Hindlimb muscle (tissue), 1 donor: ENCODE data around the gene AGXT. TPM values are rescaled to one million over a fixed set of nuclear protein-coding genes. Genes with fewer than 3 reads are reported as not detected.

Source experiments
- DNase-seq: peaks from one replicate; pipeline ENCODE4 v3.0.0-alpha.2; 2013
- polyA plus RNA-seq: library from polyadenylated mRNA; unstranded; fragments of 120-200 nt; gene quantifications from one replicate; pipeline ENCODE4 v1.2.1, GENCODE V29; 2013; ENCODE audit not compliant: insufficient read length

The AGXT gene
- polyA plus RNA-seq, 1 donor: not detected

GRCh38 chr2:240899468-240899865 lies 30.8 kb downstream of the AGXT start:
- no peak for DNase-seq

DNA sequence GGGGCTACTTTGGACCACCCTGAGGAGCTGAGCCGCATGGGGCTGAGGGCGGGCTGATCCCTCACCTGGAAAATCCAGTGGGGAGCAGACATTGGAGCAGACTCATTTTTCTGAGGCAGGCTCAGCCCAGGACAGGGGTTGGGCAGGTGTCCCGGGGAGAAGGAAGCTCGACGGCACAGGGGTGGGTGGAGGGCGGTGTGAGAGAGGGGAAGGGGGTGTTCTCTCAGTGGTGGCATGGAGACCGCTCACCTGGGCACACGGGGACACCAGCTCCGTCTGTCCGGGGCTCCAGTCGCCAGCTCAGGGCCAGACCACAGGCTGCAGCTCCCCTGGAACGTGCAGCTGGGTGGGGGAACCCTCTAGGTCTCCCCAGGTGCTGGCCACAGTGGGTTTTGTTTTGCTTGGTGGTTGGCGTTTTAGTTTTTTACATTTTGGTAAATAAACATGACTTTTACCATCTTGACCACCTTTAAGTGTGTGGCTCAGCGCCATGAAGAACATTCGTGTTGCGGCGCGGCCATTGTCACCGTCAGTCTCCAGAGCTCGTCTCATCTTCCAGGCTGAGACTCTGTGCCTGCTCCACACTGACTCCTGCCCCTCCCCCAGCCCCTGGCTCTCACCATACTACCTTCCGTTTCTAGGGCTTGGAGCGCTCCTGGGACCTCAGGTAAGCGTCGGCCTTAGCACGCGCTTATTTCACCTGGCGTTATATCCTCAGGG lies 31.7 kb downstream of the AGXT start:
- no peak for DNase-seq

DNA sequence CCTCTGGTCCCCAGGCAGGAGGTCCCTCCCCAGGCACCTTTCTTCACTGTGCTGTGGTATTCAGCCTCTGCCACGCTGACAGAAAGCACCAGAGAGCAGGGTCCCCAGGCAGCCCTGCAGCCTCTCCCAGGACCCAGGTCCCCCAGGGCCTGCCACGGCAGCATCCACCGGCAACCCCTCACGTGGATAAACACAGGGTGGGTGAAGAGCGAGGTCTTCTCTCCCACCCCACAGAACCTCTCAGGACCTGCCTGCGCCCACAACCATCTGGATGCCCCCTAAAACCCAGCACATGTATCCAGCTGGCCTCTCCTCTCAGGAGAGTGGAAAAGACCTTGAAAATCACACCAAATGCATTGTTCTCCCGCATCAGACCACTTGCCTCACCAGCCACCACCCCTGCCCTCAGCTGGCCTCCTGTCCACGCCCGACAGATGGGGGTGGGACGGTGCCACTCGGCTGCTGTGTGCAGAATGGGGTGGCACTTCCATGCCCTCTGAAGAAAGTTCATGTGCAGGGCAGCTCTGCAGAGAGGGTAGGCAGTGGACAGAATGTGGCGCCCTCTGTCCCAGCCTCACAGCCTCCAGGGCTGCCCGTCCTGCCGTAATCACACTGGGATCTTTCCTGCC lies 33.5 kb downstream of the AGXT start:
- no peak for DNase-seq

GRCh38 chr2:240902615-240903041 lies 34.0 kb downstream of the AGXT start:
- DNase-seq: no peak

GRCh38 chr2:240903191-240904060 lies 34.8 kb downstream of the AGXT start:
- DNase-seq: no peak

GRCh38 chr2:240904216-240905175 lies 35.9 kb downstream of the AGXT start:
- no peak for DNase-seq

- DNase-seq: no peak
Observed at GRCh38 chr2:240905176-240905781, 36.7 kb downstream of the AGXT start.

DNA sequence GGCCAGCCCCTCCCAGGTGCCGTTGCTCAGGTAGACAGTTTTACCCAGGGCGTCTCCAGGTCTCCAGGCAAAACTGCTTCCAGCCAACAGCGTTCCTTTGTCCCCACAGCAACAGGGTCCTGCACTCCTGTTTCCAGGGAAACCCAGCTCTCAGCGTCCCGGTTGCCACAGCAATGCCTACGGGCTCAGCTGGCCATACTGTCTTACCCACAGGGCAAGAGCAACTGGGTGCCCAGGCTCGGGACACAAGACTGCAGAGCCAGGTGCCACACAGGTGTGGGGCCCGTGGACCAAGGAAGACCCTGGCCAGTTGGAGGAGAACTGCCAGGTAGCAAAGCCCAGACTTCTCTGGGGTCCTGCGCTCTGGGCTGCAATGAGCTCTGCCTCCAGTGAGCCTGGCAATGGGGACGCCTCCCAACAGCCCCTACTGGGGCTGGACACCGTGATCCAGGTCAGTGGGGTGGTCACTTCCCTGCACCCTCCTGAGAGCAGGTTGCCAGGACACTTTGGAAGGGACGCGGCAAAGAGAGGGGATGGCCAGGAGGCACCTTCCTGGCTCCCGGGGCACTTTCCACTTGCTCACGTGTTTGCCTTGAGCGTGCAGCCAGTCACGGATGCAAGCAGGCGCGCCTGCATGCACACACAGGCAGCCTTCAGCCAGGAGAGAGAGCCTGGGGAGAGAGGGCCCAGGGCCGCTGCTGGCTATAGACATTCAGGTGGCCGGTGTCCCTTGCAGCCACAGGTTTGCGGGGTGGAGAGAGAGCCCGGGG lies 37.7 kb downstream of the AGXT start, which contains the start of gene CROCC2:
CROCC2 (plus strand) TSS at position 196 of the 770 bp plus-strand sequence; CDS start at position 374, 178 bp downstream.
- DNase-seq: no peak

GRCh38 chr2:240906911-240907590 lies 38.4 kb downstream of the AGXT start:
- DNase-seq: no peak

DNA sequence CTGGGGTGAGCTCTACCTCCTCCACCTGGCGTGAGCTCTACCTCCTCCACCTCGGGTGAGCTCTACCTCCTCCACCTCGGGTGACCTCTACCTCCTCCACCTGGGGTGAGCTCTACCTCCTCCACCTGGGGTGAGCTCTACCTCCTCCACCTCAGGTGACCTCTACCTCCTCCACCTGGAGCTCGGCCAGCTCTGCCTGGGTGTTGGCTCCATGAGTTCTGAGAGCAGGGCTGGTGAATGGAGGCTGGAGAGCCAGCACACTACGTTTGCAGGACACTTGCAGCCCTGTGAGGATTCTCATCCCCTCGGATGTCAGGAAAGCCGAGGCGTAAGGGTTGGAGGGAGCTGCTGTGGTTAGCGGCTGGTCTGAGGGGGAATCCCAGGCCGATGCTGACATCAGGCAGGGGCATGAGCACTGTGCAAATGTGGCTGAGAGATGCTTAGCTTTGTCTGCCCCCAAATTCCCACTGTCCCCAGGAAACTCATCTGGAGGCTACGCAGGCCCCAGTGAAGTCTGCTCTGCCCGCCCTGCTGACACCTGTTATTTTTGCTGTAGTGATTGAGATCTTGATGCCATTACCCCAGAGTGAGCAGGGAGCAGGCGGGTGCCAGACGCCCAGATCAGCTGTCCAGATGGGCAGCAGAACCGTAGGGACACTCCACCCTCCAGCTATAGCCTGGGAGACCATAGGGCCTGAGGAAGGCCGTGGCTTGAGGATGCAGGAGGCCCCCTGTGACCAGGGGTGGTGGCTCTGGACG lies 40.8 kb downstream of the AGXT start:
- no peak for DNase-seq

GRCh38 chr2:240911641-240912265 lies 43.1 kb downstream of the AGXT start:
- DNase-seq: no peak

DNA sequence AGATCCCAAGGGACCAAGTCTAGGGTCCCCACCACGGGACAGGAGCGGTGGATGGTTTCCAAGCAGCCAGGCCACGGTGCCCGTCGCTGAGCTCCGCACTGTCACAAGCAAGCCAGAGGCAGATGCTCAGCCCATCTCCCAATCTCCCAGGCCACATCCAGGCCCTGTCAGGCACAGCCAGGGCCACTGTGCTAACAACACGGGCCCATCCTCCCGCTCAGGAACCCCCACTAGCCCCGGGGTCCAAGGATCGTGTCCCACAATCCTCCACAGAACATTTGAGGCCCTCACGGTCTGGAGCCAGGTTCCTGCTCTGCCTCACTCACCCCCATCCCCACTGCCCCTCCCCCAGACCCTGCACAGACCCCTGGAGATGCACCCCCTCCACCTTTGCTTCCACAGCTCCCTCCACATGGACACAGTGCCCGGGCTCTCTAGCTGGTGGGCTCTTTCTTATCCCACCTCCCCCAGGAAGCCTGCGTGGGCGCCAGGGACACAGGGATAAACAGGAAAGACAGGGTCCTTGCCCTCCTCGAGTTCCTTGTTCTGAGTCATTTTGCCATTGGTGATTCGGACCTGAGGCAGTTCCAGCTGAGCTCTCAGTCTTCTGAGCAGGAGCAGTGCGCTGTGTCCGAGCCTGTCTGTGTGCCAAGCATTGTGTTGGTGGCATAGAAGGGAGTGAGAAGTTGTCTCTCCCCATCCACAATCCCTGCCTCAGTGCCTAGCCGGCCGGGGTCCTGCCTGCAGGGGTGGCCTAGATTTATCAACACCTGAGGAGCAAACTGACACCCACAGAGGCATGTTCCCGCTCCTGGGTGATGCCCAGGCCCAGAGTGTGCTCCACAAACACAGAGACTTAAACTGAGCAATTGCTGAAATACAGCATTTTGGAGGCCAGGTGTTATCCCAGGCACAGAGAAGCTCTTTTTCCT lies 44.5 kb downstream of the AGXT start:
- no peak for DNase-seq

DNA sequence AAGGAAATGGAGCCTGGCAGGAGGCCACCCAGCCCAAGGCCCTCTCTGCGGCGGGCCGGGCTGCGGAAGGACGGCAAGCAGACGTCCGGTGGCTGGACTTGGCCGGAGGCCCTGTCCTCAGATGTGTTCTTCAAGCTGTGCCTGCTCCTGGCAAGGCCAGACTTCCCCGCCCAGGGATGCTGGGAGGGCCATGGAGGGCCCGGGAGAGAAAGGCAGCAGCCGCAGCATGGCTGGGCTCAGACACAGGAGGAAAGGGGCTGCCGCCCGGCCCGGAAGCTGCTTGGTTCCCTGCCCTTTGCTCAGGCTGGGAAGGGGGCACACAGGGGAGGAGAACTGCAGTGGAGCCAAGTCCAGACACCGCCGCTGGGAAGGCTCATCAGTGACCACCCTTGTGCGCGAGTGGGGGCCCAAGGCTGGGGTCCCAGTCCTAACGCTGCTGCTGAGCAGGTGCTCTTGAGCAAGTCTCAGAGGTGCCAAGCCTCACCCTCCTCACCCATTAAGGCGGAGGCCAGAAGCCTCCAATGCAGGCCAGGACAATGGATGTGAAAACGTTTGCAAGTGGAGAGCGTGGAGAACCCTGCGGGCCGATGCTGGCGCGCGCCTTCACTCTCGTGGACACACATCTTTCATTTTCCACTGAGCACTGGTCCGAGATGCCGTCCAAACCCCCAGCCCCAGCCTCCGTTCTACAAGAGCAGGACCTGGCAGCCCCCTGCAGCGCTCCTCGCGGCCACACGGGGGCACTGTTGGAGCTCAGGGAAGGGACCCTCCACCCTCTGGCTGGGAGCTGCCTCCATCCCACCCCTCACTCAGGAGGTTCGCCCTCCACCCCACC lies 45.4 kb downstream of the AGXT start:
- DNase-seq: peak; percentile 67

DNA sequence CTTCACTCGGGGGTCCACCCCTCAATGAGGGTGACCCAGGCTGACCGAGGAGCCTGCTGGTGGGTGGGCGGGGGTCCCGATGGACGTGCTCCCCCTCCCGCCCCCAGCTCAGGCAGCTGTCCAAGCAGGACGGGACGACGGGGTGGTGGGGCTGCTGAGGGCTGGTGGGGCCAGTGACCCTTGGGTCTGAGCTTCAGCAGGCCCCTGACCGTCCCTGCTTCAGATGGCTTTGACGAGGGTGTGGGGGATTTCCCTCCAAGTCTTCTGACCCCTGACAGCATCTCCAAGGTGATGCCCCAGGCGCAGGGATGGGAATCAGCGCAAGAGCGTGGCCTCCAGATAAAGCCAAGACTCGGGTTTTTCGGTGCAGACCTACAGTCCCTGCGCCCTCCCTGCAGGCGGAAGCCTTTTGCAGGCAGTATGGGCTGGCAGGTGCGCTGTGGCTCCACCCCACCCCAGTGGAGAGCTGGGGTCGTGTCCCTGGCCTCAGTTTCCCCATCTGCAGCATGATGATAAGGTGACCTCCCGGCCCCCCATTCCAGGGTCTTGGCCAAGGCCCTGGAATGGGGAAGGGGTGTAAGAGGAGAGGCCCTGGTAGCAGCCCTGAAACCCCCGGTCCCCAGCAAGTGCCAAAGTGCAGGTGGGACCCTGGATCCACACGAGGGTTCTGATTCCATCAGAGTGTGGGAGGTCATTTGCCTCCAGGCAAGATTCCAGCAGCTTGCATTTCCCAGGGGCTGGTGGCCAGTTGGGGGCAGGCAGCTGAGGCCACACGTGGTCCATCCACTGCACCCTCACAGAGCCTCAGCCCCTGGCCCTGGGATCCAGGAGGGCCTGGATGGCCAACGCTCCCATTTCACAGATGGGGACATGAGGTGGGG lies 46.3 kb downstream of the AGXT start:
- no peak for DNase-seq

- DNase-seq: no peak
Observed at GRCh38 chr2:240915526-240916341, 47.1 kb downstream of the AGXT start.
